WTC11 (cell line): ENCODE data around the gene STAG2. TPM values are rescaled to one million over a fixed set of nuclear protein-coding genes. Genes with fewer than 3 reads are reported as not detected.

Experiments used
- ATAC-seq: fragments of 200-7000 bp; cut with Tn5 transposase; 2 replicates; pipeline ENCODE4 v1.10.0; 2021; ENCODE audit warnings: mild to moderate bottlenecking, moderate library complexity
- CTCF ChIA-PET: fragments of 300-600 bp; sonication (Branson Sonifier 250); formaldehyde crosslinking; loops from one replicate; lab custom pipeline; 2021; ENCODE audit warnings: antibody characterized with exemption; lab: Charles Lee
- POLR2A ChIA-PET: fragments of 350-600 bp; sonication (Branson Sonifier 250); formaldehyde crosslinking; loops from one replicate; lab custom pipeline; 2021; ENCODE audit warnings: antibody characterized with exemption; lab: Charles Lee
- DNase-seq: peaks from one replicate; pipeline ENCODE4 v3.0.0; 2021; ENCODE audit warnings: low spot score
- H3K27ac Mint-ChIP-seq: 2 replicates; pipeline ENCODE4 v1.8.0; 2021; ENCODE audit warnings: mixed read lengths
- H3K27me3 Mint-ChIP-seq: 2 replicates; pipeline ENCODE4 v1.8.0; 2021; ENCODE audit warnings: low read depth, mild to moderate bottlenecking, moderate library complexity, mixed read lengths
- H3K36me3 Mint-ChIP-seq: 2 replicates; pipeline ENCODE4 v1.8.0; 2021; ENCODE audit warnings: mixed read lengths
- H3K4me1 Mint-ChIP-seq: 2 replicates; pipeline ENCODE4 v1.8.0; 2022; ENCODE audit warnings: mixed read lengths
- H3K4me3 Mint-ChIP-seq: 2 replicates; pipeline ENCODE4 v1.8.0; 2021; ENCODE audit warnings: mild to moderate bottlenecking, moderate library complexity, mixed read lengths
- H3K9me3 Mint-ChIP-seq: 2 replicates; pipeline ENCODE4 v1.8.0; 2021; ENCODE audit warnings: mixed read lengths
- ATF1 ChIP-seq: sonication (generic); formaldehyde crosslinking; IDR thresholded peaks from 2 replicates; pipeline ENCODE4 v1.8.1; 2023; ENCODE audit warnings: mild to moderate bottlenecking, moderate library complexity, missing genetic modification reagents
- EMX1 ChIP-seq: fragments of 250-450 bp; sonication (Bioruptor Pico); IDR thresholded peaks from 2 replicates; pipeline ENCODE4 v1.8.0; 2021; ENCODE audit warnings: mild to moderate bottlenecking
- NR2C2 ChIP-seq: sonication (generic); formaldehyde crosslinking; IDR thresholded peaks from 2 replicates; pipeline ENCODE4 v1.8.0; 2022; ENCODE audit warnings: mild to moderate bottlenecking, missing genetic modification reagents
- SOX15 ChIP-seq: fragments of 250-450 bp; sonication (Bioruptor Pico); IDR thresholded peaks from 2 replicates; pipeline ENCODE4 v1.9.0; 2021; ENCODE audit warnings: mild to moderate bottlenecking
- TEAD1 ChIP-seq: sonication (generic); formaldehyde crosslinking; IDR thresholded peaks from 2 replicates; pipeline ENCODE4 v1.8.0; 2022; ENCODE audit warnings: mild to moderate bottlenecking, missing genetic modification reagents
- TEAD4 ChIP-seq: sonication (generic); formaldehyde crosslinking; IDR thresholded peaks from 2 replicates; pipeline ENCODE4 v1.8.0; 2022; ENCODE audit warnings: mild to moderate bottlenecking, missing genetic modification reagents
- ZNF138 ChIP-seq: sonication (generic); formaldehyde crosslinking; conservative IDR thresholded peaks from 2 replicates; pipeline ENCODE4 v1.8.1; 2022; ENCODE audit warnings: mild to moderate bottlenecking, moderate library complexity, missing genetic modification reagents
- ZNF671 ChIP-seq: fragments of 250-450 bp; sonication (Bioruptor Pico); IDR thresholded peaks from 2 replicates; pipeline ENCODE4 v1.8.0; 2021; ENCODE audit warnings: mild to moderate bottlenecking
- total RNA-seq: library from RNA; stranded (reverse); gene quantifications from 3 replicates; pipeline ENCODE4 v1.2.3, GENCODE V29; 2021
- TF ChIP-seq, protein P1 (sequence below): sonication (generic); formaldehyde crosslinking; IDR thresholded peaks from 2 replicates; pipeline ENCODE4 v1.8.1; 2023; ENCODE audit warnings: mild to moderate bottlenecking, missing genetic modification reagents
- TF ChIP-seq, protein P2 (sequence below): sonication (generic); formaldehyde crosslinking; IDR thresholded peaks from 2 replicates; pipeline ENCODE4 v1.8.1; 2023; ENCODE audit warnings: mild to moderate bottlenecking, moderate library complexity, missing genetic modification reagents
- TF ChIP-seq, protein P3 (sequence below): fragments of 250-450 bp; sonication (Bioruptor Pico); conservative IDR thresholded peaks from 2 replicates; pipeline ENCODE4 v1.9.0; 2021; ENCODE audit warnings: mild to moderate bottlenecking
- TF ChIP-seq, protein P4 (sequence below): sonication (generic); formaldehyde crosslinking; conservative IDR thresholded peaks from 2 replicates; pipeline ENCODE4 v1.8.1; 2023; ENCODE audit warnings: mild to moderate bottlenecking, low read depth, missing genetic modification reagents, moderate library complexity
- TF ChIP-seq, protein P5 (sequence below): sonication (generic); formaldehyde crosslinking; IDR thresholded peaks from 2 replicates; pipeline ENCODE4 v1.8.0; 2022; ENCODE audit warnings: mild to moderate bottlenecking, missing genetic modification reagents
- TF ChIP-seq, protein P6 (sequence below): sonication (generic); formaldehyde crosslinking; IDR thresholded peaks from 2 replicates; pipeline ENCODE4 v1.8.1; 2022; ENCODE audit warnings: low read depth, missing genetic modification reagents, borderline replicate concordance
- TF ChIP-seq, protein P7 (sequence below): sonication (generic); formaldehyde crosslinking; IDR thresholded peaks from 2 replicates; pipeline ENCODE4 v1.8.1; 2023; ENCODE audit warnings: mild to moderate bottlenecking, missing genetic modification reagents, moderate library complexity
- TF ChIP-seq, protein P8 (sequence below): sonication (generic); formaldehyde crosslinking; IDR thresholded peaks from 2 replicates; pipeline ENCODE4 v1.8.1; 2023; ENCODE audit warnings: mild to moderate bottlenecking, missing genetic modification reagents, borderline replicate concordance
- TF ChIP-seq, protein P9 (sequence below): sonication (generic); formaldehyde crosslinking; IDR thresholded peaks from 2 replicates; pipeline ENCODE4 v1.8.0; 2022; ENCODE audit warnings: mild to moderate bottlenecking, missing genetic modification reagents

Gene STAG2
- total RNA-seq, 1 experiment from 2014 or later, result 70.5 TPM

DNA sequence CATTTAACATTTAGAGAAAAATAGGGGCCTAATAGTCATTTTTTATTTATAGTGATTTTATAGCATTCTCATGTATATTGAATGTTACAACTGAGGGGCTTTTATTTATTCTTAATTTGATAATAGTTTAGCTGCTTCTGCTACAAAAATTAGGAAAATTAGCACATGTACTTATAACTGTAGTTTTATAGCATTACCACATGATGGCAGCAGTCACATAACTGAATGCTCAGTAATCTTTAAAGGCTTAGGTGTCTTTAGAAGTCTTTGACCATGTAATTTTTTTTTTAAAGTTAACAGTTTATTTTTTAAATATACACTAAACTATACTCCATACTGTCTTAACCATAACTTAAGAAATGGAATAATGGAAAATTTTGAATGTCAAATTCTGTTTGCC lies 136.6 kb downstream of the STAG2 start:
- DNase-seq (no peak), ATAC-seq (no peak)
- no peak overlapping the region for H3K4me3 Mint-ChIP-seq
- no peak overlapping the region for H3K27ac Mint-ChIP-seq
- peaks cover 35% of the 10 kb centered on the region for H3K36me3 Mint-ChIP-seq
- H3K4me1 Mint-ChIP-seq, result no peaks in the 10 kb centered on the region
- CTCF ChIA-PET, result interaction anchor here (0.5 to 1.0 kb wide), 3 partner anchors 20 to 239 kb away, joined by 3 to 4 read pairs (median 3); partner anchors contain the start of gene XIAP
- H3K9me3 Mint-ChIP-seq, result no peaks in the 10 kb centered on the region
- POLR2A ChIA-PET, result no interaction called here
- TF ChIP-seq, protein P1, sequence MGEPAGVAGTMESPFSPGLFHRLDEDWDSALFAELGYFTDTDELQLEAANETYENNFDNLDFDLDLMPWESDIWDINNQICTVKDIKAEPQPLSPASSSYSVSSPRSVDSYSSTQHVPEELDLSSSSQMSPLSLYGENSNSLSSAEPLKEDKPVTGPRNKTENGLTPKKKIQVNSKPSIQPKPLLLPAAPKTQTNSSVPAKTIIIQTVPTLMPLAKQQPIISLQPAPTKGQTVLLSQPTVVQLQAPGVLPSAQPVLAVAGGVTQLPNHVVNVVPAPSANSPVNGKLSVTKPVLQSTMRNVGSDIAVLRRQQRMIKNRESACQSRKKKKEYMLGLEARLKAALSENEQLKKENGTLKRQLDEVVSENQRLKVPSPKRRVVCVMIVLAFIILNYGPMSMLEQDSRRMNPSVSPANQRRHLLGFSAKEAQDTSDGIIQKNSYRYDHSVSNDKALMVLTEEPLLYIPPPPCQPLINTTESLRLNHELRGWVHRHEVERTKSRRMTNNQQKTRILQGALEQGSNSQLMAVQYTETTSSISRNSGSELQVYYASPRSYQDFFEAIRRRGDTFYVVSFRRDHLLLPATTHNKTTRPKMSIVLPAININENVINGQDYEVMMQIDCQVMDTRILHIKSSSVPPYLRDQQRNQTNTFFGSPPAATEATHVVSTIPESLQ (CRISPR knock-in tag), result no peak
- no peak for TF ChIP-seq ZNF138 (CRISPR knock-in tag)
- TF ChIP-seq, all 79 proteins: peak for 0
- H3K27me3 Mint-ChIP-seq, result no peaks in the 10 kb centered on the region

DNA sequence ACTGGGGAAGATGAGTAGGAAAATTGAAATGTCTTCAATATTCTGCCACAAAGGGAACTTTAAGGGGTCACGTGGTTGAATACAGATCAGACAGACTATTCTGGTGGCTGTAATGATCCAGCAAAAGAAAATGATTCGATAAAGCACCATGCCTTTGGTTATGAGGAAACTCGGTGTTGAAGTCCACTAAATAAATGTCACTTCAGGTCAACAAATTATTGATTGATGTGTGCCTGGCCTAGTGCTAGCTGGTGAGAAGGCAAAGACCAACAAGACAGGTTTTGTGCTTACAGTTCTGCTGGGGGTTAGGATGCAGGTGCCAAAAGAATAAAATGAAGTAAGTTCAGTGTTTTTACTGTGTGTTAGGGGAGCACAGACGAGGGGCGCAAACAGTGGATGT lies 142.5 kb downstream of the STAG2 start:
- Mint-ChIP-seq H3K9me3 (peaks cover 6% of the 10 kb centered on the region), H3K27ac (no peak overlapping the region), H3K36me3 (peaks cover 18% of the 10 kb centered on the region), H3K27me3 (no peaks in the 10 kb centered on the region), H3K4me3 (no peak overlapping the region), H3K4me1 (no peaks in the 10 kb centered on the region)
- DNase-seq (no peak), ATAC-seq (no peak)
- ChIA-PET CTCF (no interaction called here), POLR2A (no interaction called here)
- TF ChIP-seq, protein P2, sequence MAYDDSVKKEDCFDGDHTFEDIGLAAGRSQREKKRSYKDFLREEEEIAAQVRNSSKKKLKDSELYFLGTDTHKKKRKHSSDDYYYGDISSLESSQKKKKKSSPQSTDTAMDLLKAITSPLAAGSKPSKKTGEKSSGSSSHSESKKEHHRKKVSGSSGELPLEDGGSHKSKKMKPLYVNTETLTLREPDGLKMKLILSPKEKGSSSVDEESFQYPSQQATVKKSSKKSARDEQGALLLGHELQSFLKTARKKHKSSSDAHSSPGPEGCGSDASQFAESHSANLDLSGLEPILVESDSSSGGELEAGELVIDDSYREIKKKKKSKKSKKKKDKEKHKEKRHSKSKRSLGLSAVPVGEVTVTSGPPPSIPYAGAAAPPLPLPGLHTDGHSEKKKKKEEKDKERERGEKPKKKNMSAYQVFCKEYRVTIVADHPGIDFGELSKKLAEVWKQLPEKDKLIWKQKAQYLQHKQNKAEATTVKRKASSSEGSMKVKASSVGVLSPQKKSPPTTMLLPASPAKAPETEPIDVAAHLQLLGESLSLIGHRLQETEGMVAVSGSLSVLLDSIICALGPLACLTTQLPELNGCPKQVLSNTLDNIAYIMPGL, result no peak
- TF ChIP-seq NR2C2 (CRISPR knock-in tag), result no peak
- TF ChIP-seq, protein P3, sequence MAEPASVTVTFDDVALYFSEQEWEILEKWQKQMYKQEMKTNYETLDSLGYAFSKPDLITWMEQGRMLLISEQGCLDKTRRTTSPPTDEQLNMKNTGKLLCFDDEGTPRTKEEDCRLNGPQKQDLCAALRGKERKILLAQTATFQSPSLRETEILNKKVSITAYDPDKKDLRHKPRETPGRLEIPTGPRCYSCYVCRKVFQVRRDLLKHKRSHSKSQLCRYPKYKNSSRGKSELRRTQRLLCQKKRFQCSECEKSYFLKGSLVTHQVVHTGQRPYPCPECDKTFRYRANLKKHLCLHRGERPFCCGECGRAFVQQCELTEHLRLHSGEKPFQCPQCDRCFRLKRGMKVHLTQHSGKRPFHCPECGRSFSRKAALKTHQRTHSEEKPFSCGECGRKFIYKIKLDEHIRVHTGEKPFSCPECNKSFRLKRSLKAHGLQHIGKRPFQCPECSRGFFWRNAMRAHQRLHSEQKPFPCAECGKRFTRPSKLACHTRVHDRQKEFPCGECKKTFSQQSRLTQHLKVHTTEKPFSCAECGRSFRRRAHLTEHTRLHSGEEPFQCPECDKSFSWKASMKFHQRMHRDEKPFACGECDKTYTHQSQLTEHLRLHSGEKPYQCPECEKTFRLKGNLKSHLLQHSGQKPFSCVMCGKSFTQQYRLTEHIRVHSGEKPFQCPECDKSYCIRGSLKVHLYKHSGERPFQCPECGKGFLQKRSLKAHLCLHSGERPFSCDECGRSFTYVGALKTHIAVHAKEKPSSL, result no peak
- no peak for TF ChIP-seq EMX1 (CRISPR knock-in tag)
- no peak for TF ChIP-seq SOX15 (CRISPR knock-in tag)
- TF ChIP-seq, protein P4, sequence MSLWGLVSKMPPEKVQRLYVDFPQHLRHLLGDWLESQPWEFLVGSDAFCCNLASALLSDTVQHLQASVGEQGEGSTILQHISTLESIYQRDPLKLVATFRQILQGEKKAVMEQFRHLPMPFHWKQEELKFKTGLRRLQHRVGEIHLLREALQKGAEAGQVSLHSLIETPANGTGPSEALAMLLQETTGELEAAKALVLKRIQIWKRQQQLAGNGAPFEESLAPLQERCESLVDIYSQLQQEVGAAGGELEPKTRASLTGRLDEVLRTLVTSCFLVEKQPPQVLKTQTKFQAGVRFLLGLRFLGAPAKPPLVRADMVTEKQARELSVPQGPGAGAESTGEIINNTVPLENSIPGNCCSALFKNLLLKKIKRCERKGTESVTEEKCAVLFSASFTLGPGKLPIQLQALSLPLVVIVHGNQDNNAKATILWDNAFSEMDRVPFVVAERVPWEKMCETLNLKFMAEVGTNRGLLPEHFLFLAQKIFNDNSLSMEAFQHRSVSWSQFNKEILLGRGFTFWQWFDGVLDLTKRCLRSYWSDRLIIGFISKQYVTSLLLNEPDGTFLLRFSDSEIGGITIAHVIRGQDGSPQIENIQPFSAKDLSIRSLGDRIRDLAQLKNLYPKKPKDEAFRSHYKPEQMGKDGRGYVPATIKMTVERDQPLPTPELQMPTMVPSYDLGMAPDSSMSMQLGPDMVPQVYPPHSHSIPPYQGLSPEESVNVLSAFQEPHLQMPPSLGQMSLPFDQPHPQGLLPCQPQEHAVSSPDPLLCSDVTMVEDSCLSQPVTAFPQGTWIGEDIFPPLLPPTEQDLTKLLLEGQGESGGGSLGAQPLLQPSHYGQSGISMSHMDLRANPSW, result no peak
- TF ChIP-seq ATF1 (CRISPR knock-in tag), result no peak
- TF ChIP-seq, protein P5, sequence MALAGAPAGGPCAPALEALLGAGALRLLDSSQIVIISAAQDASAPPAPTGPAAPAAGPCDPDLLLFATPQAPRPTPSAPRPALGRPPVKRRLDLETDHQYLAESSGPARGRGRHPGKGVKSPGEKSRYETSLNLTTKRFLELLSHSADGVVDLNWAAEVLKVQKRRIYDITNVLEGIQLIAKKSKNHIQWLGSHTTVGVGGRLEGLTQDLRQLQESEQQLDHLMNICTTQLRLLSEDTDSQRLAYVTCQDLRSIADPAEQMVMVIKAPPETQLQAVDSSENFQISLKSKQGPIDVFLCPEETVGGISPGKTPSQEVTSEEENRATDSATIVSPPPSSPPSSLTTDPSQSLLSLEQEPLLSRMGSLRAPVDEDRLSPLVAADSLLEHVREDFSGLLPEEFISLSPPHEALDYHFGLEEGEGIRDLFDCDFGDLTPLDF, result no peak
- TF ChIP-seq, protein P6, sequence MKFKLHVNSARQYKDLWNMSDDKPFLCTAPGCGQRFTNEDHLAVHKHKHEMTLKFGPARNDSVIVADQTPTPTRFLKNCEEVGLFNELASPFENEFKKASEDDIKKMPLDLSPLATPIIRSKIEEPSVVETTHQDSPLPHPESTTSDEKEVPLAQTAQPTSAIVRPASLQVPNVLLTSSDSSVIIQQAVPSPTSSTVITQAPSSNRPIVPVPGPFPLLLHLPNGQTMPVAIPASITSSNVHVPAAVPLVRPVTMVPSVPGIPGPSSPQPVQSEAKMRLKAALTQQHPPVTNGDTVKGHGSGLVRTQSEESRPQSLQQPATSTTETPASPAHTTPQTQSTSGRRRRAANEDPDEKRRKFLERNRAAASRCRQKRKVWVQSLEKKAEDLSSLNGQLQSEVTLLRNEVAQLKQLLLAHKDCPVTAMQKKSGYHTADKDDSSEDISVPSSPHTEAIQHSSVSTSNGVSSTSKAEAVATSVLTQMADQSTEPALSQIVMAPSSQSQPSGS (CRISPR knock-in tag), result no peak
- TF ChIP-seq, protein P7, sequence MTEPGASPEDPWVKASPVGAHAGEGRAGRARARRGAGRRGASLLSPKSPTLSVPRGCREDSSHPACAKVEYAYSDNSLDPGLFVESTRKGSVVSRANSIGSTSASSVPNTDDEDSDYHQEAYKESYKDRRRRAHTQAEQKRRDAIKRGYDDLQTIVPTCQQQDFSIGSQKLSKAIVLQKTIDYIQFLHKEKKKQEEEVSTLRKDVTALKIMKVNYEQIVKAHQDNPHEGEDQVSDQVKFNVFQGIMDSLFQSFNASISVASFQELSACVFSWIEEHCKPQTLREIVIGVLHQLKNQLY (CRISPR knock-in tag), result no peak
- TF ChIP-seq TEAD4 (CRISPR knock-in tag), result no peak
- TF ChIP-seq ZNF671 (CRISPR knock-in tag), result no peak
- TF ChIP-seq, protein P8, sequence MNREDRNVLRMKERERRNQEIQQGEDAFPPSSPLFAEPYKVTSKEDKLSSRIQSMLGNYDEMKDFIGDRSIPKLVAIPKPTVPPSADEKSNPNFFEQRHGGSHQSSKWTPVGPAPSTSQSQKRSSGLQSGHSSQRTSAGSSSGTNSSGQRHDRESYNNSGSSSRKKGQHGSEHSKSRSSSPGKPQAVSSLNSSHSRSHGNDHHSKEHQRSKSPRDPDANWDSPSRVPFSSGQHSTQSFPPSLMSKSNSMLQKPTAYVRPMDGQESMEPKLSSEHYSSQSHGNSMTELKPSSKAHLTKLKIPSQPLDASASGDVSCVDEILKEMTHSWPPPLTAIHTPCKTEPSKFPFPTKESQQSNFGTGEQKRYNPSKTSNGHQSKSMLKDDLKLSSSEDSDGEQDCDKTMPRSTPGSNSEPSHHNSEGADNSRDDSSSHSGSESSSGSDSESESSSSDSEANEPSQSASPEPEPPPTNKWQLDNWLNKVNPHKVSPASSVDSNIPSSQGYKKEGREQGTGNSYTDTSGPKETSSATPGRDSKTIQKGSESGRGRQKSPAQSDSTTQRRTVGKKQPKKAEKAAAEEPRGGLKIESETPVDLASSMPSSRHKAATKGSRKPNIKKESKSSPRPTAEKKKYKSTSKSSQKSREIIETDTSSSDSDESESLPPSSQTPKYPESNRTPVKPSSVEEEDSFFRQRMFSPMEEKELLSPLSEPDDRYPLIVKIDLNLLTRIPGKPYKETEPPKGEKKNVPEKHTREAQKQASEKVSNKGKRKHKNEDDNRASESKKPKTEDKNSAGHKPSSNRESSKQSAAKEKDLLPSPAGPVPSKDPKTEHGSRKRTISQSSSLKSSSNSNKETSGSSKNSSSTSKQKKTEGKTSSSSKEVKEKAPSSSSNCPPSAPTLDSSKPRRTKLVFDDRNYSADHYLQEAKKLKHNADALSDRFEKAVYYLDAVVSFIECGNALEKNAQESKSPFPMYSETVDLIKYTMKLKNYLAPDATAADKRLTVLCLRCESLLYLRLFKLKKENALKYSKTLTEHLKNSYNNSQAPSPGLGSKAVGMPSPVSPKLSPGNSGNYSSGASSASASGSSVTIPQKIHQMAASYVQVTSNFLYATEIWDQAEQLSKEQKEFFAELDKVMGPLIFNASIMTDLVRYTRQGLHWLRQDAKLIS (CRISPR knock-in tag), result no peak
- no peak for TF ChIP-seq TEAD1 (CRISPR knock-in tag)
- TF ChIP-seq, protein P9, sequence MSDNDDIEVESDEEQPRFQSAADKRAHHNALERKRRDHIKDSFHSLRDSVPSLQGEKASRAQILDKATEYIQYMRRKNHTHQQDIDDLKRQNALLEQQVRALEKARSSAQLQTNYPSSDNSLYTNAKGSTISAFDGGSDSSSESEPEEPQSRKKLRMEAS, result no peak
